ENCODE data around the gene KRT6A. TPM values are rescaled to one million over a fixed set of nuclear protein-coding genes. Genes with fewer than 3 reads are reported as not detected.

KRT6A gene
- total and polyA plus RNA-seq, 4 donors = 0.02 to 0.05 TPM; not detected in 2

DNA sequence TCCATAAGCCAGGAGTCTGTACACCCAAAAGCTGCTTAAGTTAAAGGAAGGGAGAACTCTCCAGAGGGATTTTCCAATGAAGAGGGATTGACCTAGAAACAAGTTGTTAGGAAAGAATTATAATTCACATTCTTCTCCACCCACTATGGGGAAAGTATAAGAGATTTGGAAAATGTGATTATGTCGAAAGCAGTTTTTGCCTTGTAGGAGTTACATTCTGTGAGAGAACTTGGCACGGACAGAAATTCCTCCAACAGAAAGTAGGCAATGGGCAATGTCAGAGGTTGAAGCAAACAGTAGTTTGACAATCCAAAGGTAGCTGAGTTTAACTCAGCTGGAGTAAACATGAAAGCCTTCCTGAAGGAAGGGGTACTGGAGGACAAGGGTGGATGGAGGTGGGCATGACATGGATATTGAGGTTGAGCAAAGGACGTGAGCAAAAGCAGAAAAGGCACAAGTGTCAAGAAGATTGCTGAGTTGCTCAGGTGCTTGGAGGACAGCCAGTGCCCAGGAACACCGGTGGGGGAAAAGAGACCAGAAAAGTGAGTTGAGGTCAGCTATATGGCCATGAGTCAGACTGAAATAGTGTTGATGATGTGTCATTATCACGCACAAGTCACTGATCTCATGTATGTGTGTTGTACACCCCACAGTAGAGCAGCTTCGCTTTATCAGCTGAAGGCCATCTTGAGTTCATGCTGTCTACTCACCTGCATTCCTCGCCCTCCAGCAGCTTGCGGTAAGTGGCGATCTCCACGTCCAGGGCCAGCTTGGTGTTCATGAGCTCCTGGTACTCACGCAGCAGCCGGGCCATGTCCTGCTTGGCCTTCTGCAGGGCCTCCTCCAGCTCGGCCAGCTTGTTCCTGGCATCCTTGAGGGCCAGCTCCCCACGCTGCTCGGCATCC is 23.1 kb upstream of the KRT6A start (continued):
- no peak for TF ChIP-seq RXRA (IDR thresholded peaks at IDR 0.05)
- no peak for TF ChIP-seq JUND (IDR thresholded peaks at IDR 0.05)
- no peak for TF ChIP-seq ATF3 (IDR thresholded peaks at IDR 0.05)
- TF ChIP-seq TAF1 (conservative IDR thresholded peaks at IDR 0.05) = no peak
- TF ChIP-seq, protein P1, sequence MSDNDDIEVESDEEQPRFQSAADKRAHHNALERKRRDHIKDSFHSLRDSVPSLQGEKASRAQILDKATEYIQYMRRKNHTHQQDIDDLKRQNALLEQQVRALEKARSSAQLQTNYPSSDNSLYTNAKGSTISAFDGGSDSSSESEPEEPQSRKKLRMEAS (IDR thresholded peaks at IDR 0.05) = no peak
- no peak for TF ChIP-seq FOXA1 (IDR thresholded peaks at IDR 0.05)
- TF ChIP-seq HNF4G (IDR thresholded peaks at IDR 0.05) = no peak
- TF ChIP-seq FOXA2 (IDR thresholded peaks at IDR 0.05) = no peak

DNA sequence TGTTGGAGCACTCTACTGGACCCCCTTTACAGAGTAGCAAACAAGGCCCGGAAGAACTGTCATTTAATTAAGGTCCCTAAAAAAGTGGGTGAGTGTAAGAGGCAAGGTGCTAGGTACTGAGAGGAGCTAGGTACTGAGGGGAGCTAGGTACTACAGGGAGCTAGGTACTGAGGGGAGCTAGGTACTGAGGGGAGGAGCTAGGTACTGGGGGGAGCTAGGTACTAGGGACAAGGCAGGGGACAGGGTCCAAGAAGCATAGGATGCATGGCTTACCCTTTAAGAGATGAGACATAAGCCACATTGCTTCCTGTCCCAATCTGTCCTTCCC is 22.2 kb upstream of the KRT6A start:
- no peak for DNase-seq (ENCODE audit: low spot score)
- Histone ChIP-seq H3K4me3 (ENCODE audit: low read depth in 1 of 3, low read length in 3 of 3) (no peak overlapping the region), H3K27me3 (ENCODE audit: control insufficient read depth in 4 of 4, insufficient read depth in 4 of 4, low read length in 3 of 4) (no peaks in the 10 kb centered on the region), H3K4me1 (ENCODE audit: control insufficient read depth in 4 of 4, insufficient read depth in 4 of 4, low read length in 3 of 4) (no peaks in the 10 kb centered on the region), H3K36me3 (ENCODE audit: control insufficient read depth in 4 of 4, insufficient read depth in 3 of 4, low read depth in 1 of 4, low read length in 3 of 4) (no peaks in the 10 kb centered on the region), H3K9ac (ENCODE audit: low read depth in 1 of 2, low read length in 2 of 2) (no peak overlapping the region), H3K27ac (ENCODE audit: low read depth in 1 of 2, low read length in 2 of 2) (no peak overlapping the region), H3K9me3 (ENCODE audit: control insufficient read depth in 4 of 4, low read length in 3 of 4) (peaks cover 0 to 6% (median under 1%) of the 10 kb centered on the region in 4 donors)
- 95% methylated on average over 1 of the region's 1 CpG for WGBS
- TF ChIP-seq HNF4G (IDR thresholded peaks at IDR 0.05) (no peak), ZBTB33 (IDR thresholded peaks at IDR 0.05) (no peak), ATF3 (IDR thresholded peaks at IDR 0.05) (no peak), SP1 (IDR thresholded peaks at IDR 0.05) (no peak), GABPA (IDR thresholded peaks at IDR 0.05 in 1 of 2, conservative IDR thresholded peaks at IDR 0.05 in 1 of 2) (no peak), REST (IDR thresholded peaks at IDR 0.05) (no peak), EGR1 (IDR thresholded peaks at IDR 0.05; ENCODE audit: low read depth in 2 of 2) (no peak), NR2F2 (IDR thresholded peaks at IDR 0.05) (no peak), TAF1 (conservative IDR thresholded peaks at IDR 0.05) (no peak)
